DND-41 (cell line): ENCODE measurements around the gene FOXO3.

ENCODE experiments used
- ATAC-seq: fragments of 200-7000 bp; cut with Tn5 transposase; 3 replicates; pipeline ENCODE4 v1.9.1; 2021; ENCODE audit warnings: low read depth; ENCODE audit not compliant: insufficient read depth
- DNase-seq: peaks from one replicate; pipeline ENCODE4 v3.0.0-alpha.2; 2020
- H2AFZ ChIP-seq: 2 replicates; pipeline ENCODE4 v1.6.0; 2012; ENCODE audit warnings: low read depth, low read length
- H3K27ac ChIP-seq: 2 replicates; pipeline ENCODE4 v1.5.1; 2012; ENCODE audit warnings: low read length, inconsistent platforms
- H3K27me3 ChIP-seq: fragments of 200-600 bp; sonication (generic); 2 replicates; pipeline ENCODE4 v1.6.0; 2012; ENCODE audit warnings: low read length, mild to moderate bottlenecking, inconsistent platforms; ENCODE audit not compliant: insufficient read depth, poor library complexity
- H3K36me3 ChIP-seq: 2 replicates; pipeline ENCODE4 v1.5.1; 2012; ENCODE audit warnings: low read length, inconsistent platforms; ENCODE audit not compliant: insufficient read depth
- H3K4me1 ChIP-seq: 2 replicates; pipeline ENCODE4 v1.5.1; 2012; ENCODE audit warnings: mild to moderate bottlenecking, low read length; ENCODE audit not compliant: insufficient read depth
- H3K4me2 ChIP-seq: 2 replicates; pipeline ENCODE4 v1.6.0; 2012; ENCODE audit warnings: mild to moderate bottlenecking, moderate library complexity, low read length, inconsistent platforms; ENCODE audit not compliant: insufficient read depth
- H3K4me3 ChIP-seq, 2 experiments: fragments of 200-600 bp in 1 of 2; shearing (Covaris generic) in 1 of 2; 2 replicates each; pipeline ENCODE4 v1.5.1; 2012 to 2016; ENCODE audit warnings: inconsistent platforms in 2 of 2, low read length in 2 of 2, mild to moderate bottlenecking in 2 of 2, low read depth in 1 of 2, moderate library complexity in 1 of 2
- H3K79me2 ChIP-seq: 2 replicates; pipeline ENCODE4 v1.6.0; 2012; ENCODE audit warnings: low read length, inconsistent platforms; ENCODE audit not compliant: insufficient read depth
- H3K9ac ChIP-seq: 2 replicates; pipeline ENCODE4 v1.6.0; 2012; ENCODE audit warnings: low read depth, mild to moderate bottlenecking, inconsistent platforms, low read length, moderate library complexity
- H3K9me3 ChIP-seq: 2 replicates; pipeline ENCODE4 v1.5.1; 2012; ENCODE audit warnings: low read length, moderate library complexity, mild to moderate bottlenecking, inconsistent platforms; ENCODE audit not compliant: insufficient read depth, severe bottlenecking
- H4K20me1 ChIP-seq: 2 replicates; pipeline ENCODE4 v1.6.0; 2012; ENCODE audit warnings: low read length; ENCODE audit not compliant: insufficient read depth
- EZH2 ChIP-seq: IDR thresholded peaks from 3 replicates; pipeline ENCODE4 v1.6.1; 2012; ENCODE audit warnings: borderline replicate concordance, low read depth, mild to moderate bottlenecking, moderate library complexity, low read length, inconsistent platforms; ENCODE audit not compliant: severe bottlenecking
- TF ChIP-seq, protein P1 (sequence below): IDR thresholded peaks from 2 replicates; pipeline ENCODE4 v1.5.1; 2012; ENCODE audit warnings: borderline replicate concordance, low read length, moderate library complexity, mild to moderate bottlenecking; ENCODE audit not compliant: poor library complexity, severe bottlenecking; ENCODE audit errors: extremely low read depth

The FOXO3 gene

DNA sequence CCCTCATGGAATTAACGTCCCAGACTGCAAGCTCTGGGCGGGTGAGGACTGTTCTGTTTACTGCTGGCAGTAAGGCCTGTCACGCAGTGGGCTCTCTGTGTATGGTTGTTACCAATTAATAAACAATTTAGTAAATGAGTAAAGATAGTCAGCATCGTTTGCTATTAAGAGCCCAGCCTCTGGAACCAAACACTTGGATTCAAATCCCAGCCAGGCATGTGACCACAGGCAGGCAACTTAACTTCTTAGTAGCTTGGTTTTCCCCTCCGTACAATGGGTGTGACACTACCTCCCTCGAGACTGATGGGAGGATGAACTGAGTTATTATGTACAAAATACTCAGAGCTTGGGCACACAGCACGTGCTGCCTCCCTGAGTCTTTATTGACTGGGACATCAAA, 149.8 kb downstream of the FOXO3 start:
- Histone ChIP-seq H3K27ac (no peak overlapping the region), H3K9ac (no peak overlapping the region), H3K4me2 (no peak overlapping the region), H3K36me3 (no peaks in the 10 kb centered on the region), H3K4me3 (no peak overlapping the region), H3K27me3 (no peaks in the 10 kb centered on the region), H2AFZ (no peak overlapping the region), H3K4me1 (0 out of 2 replicates have a peak, but pooled peaks cover 2% of the 10 kb centered on the region), H4K20me1 (no peaks in the 10 kb centered on the region; the same call in 1 of the 2 replicates), H3K9me3 (no peaks in the 10 kb centered on the region), H3K79me2 (no peaks in the 10 kb centered on the region)
- no peak for ATAC-seq
- TF ChIP-seq, protein P1, sequence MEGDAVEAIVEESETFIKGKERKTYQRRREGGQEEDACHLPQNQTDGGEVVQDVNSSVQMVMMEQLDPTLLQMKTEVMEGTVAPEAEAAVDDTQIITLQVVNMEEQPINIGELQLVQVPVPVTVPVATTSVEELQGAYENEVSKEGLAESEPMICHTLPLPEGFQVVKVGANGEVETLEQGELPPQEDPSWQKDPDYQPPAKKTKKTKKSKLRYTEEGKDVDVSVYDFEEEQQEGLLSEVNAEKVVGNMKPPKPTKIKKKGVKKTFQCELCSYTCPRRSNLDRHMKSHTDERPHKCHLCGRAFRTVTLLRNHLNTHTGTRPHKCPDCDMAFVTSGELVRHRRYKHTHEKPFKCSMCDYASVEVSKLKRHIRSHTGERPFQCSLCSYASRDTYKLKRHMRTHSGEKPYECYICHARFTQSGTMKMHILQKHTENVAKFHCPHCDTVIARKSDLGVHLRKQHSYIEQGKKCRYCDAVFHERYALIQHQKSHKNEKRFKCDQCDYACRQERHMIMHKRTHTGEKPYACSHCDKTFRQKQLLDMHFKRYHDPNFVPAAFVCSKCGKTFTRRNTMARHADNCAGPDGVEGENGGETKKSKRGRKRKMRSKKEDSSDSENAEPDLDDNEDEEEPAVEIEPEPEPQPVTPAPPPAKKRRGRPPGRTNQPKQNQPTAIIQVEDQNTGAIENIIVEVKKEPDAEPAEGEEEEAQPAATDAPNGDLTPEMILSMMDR: no peak
- TF ChIP-seq EZH2: no peak
- DNase-seq: no peak

DNA sequence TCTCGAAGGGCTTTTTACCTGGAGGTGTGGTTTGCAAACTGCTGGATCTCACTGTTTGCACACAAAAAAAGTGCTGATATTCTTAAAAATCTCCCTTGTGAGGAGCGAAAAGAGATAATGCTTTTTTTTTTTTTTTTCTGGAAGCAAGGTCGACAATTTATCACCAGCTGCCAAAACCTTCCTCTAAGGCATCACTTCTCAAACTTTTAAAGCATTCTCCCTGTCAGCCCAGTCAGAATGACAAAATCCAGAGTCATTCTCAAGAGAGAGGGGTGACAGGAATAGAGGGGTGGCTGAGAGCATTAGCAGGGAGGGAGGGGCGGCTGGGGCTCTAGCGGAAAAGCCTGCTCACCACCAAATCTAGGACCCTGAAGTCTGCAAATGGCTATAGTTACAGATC, 150.4 kb downstream of the FOXO3 start:
- no peaks in the 10 kb centered on the region; the same call in 1 of the 2 replicates for H4K20me1 ChIP-seq
- DNase-seq: no peak
- H2AFZ ChIP-seq: no peak overlapping the region
- H3K9me3 ChIP-seq: no peaks in the 10 kb centered on the region
- H3K4me2 ChIP-seq: no peak overlapping the region
- H3K27ac ChIP-seq: no peak overlapping the region
- TF ChIP-seq EZH2: no peak
- TF ChIP-seq, protein P1: no peak
- H3K4me3 ChIP-seq: no peak overlapping the region
- no peaks in the 10 kb centered on the region for H3K27me3 ChIP-seq
- no peak overlapping the region for H3K9ac ChIP-seq
- 0 out of 2 replicates have a peak, but pooled peaks cover 2% of the 10 kb centered on the region for H3K4me1 ChIP-seq
- ATAC-seq: no peak
- H3K36me3 ChIP-seq: no peaks in the 10 kb centered on the region
- no peaks in the 10 kb centered on the region for H3K79me2 ChIP-seq

DNA sequence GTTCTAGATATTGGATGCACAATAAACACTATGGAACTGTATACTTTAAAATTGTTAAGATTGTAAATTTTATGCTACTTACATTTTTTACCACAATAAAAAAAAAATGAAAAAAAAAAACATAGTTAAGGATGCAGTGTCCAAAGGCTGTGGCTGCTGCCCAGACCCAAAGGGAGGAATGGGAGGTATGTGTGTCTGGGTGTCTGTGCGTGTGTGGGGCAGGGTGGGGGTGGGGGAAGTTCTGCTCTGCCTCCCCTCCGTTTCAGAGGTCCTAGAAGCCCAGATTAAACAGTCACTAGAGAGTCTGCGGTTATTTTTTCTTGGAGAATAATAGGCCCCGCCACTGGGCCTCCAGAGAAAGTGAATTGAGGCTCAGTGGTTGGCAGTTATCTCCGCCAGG, 151.1 kb downstream of the FOXO3 start:
- DNase-seq (no peak), ATAC-seq (no peak)
- H3K4me1 ChIP-seq: 0 out of 2 replicates have a peak, but pooled peaks cover 2% of the 10 kb centered on the region
- H3K4me3 ChIP-seq: no peak overlapping the region
- H3K9me3 ChIP-seq: no peaks in the 10 kb centered on the region
- no peaks in the 10 kb centered on the region for H3K79me2 ChIP-seq
- H4K20me1 ChIP-seq: no peaks in the 10 kb centered on the region; the same call in 1 of the 2 replicates
- H3K36me3 ChIP-seq: no peaks in the 10 kb centered on the region
- H3K9ac ChIP-seq: no peak overlapping the region
- TF ChIP-seq, protein P1: no peak
- TF ChIP-seq EZH2: no peak
- H2AFZ ChIP-seq: no peak overlapping the region
- no peak overlapping the region for H3K27ac ChIP-seq
- no peak overlapping the region for H3K4me2 ChIP-seq
- H3K27me3 ChIP-seq: no peaks in the 10 kb centered on the region
